GM12878 (cell line): ENCODE measurements around the gene CXXC1. TPM values are rescaled to one million over a fixed set of nuclear protein-coding genes. Genes with fewer than 3 reads are reported as not detected.

Experiments
- ASH2L ChIP-seq: fragments of 300-600, 200-600 bp; sonication (generic); IDR thresholded peaks from 2 replicates; pipeline ENCODE4 v1.6.1; 2017; ENCODE audit warnings: low read depth, mild to moderate bottlenecking, borderline replicate concordance
- BHLHE40 ChIP-seq, 2 experiments: fragments of 450-650 bp in 1 of 2; IDR thresholded peaks; 2 replicates each; pipeline ENCODE4 v1.6.1; 2011 to 2017; ENCODE audit warnings: low read depth in 2 of 2, borderline replicate concordance in 1 of 2, improper control_type of control experiment in 1 of 2, low read length in 1 of 2, mild to moderate bottlenecking in 1 of 2
- EP300 ChIP-seq, 2 experiments: fragments of 150-350 bp in 1 of 2; IDR thresholded peaks; 2 replicates each; pipeline ENCODE4 v1.6.1; 2011 to 2012; ENCODE audit warnings: low read depth in 2 of 2, low read length in 2 of 2, borderline replicate concordance in 1 of 2, improper control_type of control experiment in 1 of 2, inconsistent platforms in 1 of 2; ENCODE audit not compliant: control insufficient read depth in 1 of 2
- FOXK2 ChIP-seq: fragments of 450-650 bp; IDR thresholded peaks from 2 replicates; pipeline ENCODE4 v1.6.1; 2017; ENCODE audit warnings: mild to moderate bottlenecking, moderate library complexity
- HDGF ChIP-seq: fragments of 450-650 bp; IDR thresholded peaks from 2 replicates; pipeline ENCODE4 v1.6.1; 2016; ENCODE audit warnings: antibody characterized with exemption
- LARP7 ChIP-seq: fragments of 450-650 bp; IDR thresholded peaks from 2 replicates; pipeline ENCODE4 v1.6.1; 2017; ENCODE audit warnings: mild to moderate bottlenecking
- NFYB ChIP-seq: IDR thresholded peaks from 2 replicates; pipeline ENCODE4 v1.6.1; 2011; ENCODE audit warnings: low read depth, mild to moderate bottlenecking, low read length, improper control_type of control experiment, moderate library complexity; ENCODE audit not compliant: insufficient read depth
- NR2C1 ChIP-seq: fragments of 450-650 bp; IDR thresholded peaks from 2 replicates; pipeline ENCODE4 v1.6.1; 2017; ENCODE audit warnings: antibody characterized with exemption, mild to moderate bottlenecking, moderate library complexity
- NR2C2 ChIP-seq: IDR thresholded peaks from 2 replicates; pipeline ENCODE4 v1.6.1; 2011; ENCODE audit warnings: borderline replicate concordance, low read depth; ENCODE audit not compliant: control insufficient read depth, insufficient read length
- NR2F1 ChIP-seq: fragments of 450-650 bp; conservative IDR thresholded peaks from 2 replicates; pipeline ENCODE4 v1.6.1; 2017; ENCODE audit warnings: mild to moderate bottlenecking
- PAX5 ChIP-seq: IDR thresholded peaks from 2 replicates; pipeline ENCODE4 v1.6.1; 2011; ENCODE audit warnings: low read depth, low read length, borderline replicate concordance
- PML ChIP-seq: IDR thresholded peaks from 2 replicates; pipeline ENCODE4 v1.6.1; 2012; ENCODE audit warnings: low read length, inconsistent platforms
- POLR2AphosphoS5 ChIP-seq: IDR thresholded peaks from 2 replicates; pipeline ENCODE4 v1.6.1; 2011; ENCODE audit warnings: mild to moderate bottlenecking, low read length, inconsistent platforms
- RB1 ChIP-seq: fragments of 450-650 bp; formaldehyde crosslinking; IDR thresholded peaks from 2 replicates; pipeline ENCODE4 v1.6.1; 2017; ENCODE audit warnings: mild to moderate bottlenecking, borderline replicate concordance
- RFX5 ChIP-seq: IDR thresholded peaks from 2 replicates; pipeline ENCODE4 v1.6.1; 2011; ENCODE audit warnings: low read depth, low read length, improper control_type of control experiment
- SIN3A ChIP-seq: IDR thresholded peaks from 2 replicates; pipeline ENCODE4 v1.6.1; 2012; ENCODE audit warnings: low read depth, low read length, improper control_type of control experiment
- SKIL ChIP-seq: fragments of 450-650 bp; IDR thresholded peaks from 2 replicates; pipeline ENCODE4 v1.6.1; 2017; ENCODE audit warnings: mild to moderate bottlenecking, low read depth, inconsistent platforms; ENCODE audit not compliant: poor library complexity, severe bottlenecking
- SP1 ChIP-seq: IDR thresholded peaks from one replicate; pipeline ENCODE4 v1.6.1; 2011; ENCODE audit warnings: low read depth, low read length
- SPI1 ChIP-seq: IDR thresholded peaks from 2 replicates; pipeline ENCODE4 v1.6.1; 2011; ENCODE audit warnings: low read depth, mild to moderate bottlenecking, low read length, moderate library complexity, borderline replicate concordance; ENCODE audit not compliant: insufficient read depth
- USF2 ChIP-seq: IDR thresholded peaks from 2 replicates; pipeline ENCODE4 v1.6.1; 2011; ENCODE audit warnings: low read depth, low read length, improper control_type of control experiment, borderline replicate concordance
- ZBED1 ChIP-seq: IDR thresholded peaks from 2 replicates; pipeline ENCODE4 v1.6.1; 2016; ENCODE audit warnings: borderline replicate concordance
- polyA plus RNA-seq, 11 experiments: library from polyadenylated mRNA; depleted of rRNA in 4 of 11; unstranded in 6 of 11; stranded (reverse) in 5 of 11; fragments of >200 nt; fragmentation: Nextera tagmentation in 4 of 11; fragmentation: Illumina TruSeq in 1 of 11; extraction: Ambion mirVana in 4 of 11; extraction: Trizol in 1 of 11; gene quantifications; 1 replicate in 1 of 11; 2 replicates in 10 of 11; pipeline versions ENCODE4 v1.2.1 to v1.2.3, GENCODE V29; 2011 to 2016; ENCODE audit warnings: inconsistent platforms in 2 of 11, missing spikeins in 2 of 11, low read depth in 1 of 11
- total RNA-seq, 4 experiments: library from RNA; depleted of rRNA in 3 of 4; stranded (reverse); fragments of >200 nt in 3 of 4; fragmentation: Illumina TruSeq in 1 of 4; extraction: Trizol in 1 of 4; gene quantifications; 2 replicates each; pipeline versions ENCODE4 v1.2.1 to v1.2.3, GENCODE V29; 2013 to 2021
- TF ChIP-seq, protein P1 (sequence below): fragments of 450-650 bp; formaldehyde crosslinking; IDR thresholded peaks from 2 replicates; pipeline ENCODE4 v1.4.0; 2022; ENCODE audit warnings: mild to moderate bottlenecking, moderate library complexity
- TF ChIP-seq, protein P2 (sequence below): IDR thresholded peaks from 2 replicates; pipeline ENCODE4 v1.6.1; 2012; ENCODE audit warnings: low read depth, low read length, improper control_type of control experiment

CXXC1 gene
- total and polyA plus RNA-seq, 10 of the 15 experiments (the other 5 are each of a cell fraction or from before 2014, with no cell fraction given) = 9.2 to 180 (median 93.8) TPM

GRCh38 chr18:50313031-50313607 lies 25.6 kb upstream of the CXXC1 start (continued):
- TF ChIP-seq EP300 (IDR thresholded peaks at IDR 0.05; ENCODE audit: borderline replicate concordance in 1 of 2, control insufficient read depth in 1 of 2, low read depth in 2 of 2, low read length in 2 of 2) = peak in 1 of 2 experiments; percentile 71; a peak in 2 of 4 replicates
- peak in 1 of 2 experiments; percentile 25; a peak in 1 of 4 replicates for TF ChIP-seq BHLHE40 (IDR thresholded peaks at IDR 0.05; ENCODE audit: borderline replicate concordance in 1 of 2, low read depth in 2 of 2, low read length in 1 of 2)
- TF ChIP-seq NR2F1 = 0 out of 2 replicates have a peak, but pooled peaks have one; percentile 36
- no peak for TF ChIP-seq RFX5
- TF ChIP-seq LARP7 = no peak; the same call in 1 of the 2 replicates
- TF ChIP-seq SPI1 = peak; percentile 84; the same call in 1 of the 2 replicates
- TF ChIP-seq, protein P1, sequence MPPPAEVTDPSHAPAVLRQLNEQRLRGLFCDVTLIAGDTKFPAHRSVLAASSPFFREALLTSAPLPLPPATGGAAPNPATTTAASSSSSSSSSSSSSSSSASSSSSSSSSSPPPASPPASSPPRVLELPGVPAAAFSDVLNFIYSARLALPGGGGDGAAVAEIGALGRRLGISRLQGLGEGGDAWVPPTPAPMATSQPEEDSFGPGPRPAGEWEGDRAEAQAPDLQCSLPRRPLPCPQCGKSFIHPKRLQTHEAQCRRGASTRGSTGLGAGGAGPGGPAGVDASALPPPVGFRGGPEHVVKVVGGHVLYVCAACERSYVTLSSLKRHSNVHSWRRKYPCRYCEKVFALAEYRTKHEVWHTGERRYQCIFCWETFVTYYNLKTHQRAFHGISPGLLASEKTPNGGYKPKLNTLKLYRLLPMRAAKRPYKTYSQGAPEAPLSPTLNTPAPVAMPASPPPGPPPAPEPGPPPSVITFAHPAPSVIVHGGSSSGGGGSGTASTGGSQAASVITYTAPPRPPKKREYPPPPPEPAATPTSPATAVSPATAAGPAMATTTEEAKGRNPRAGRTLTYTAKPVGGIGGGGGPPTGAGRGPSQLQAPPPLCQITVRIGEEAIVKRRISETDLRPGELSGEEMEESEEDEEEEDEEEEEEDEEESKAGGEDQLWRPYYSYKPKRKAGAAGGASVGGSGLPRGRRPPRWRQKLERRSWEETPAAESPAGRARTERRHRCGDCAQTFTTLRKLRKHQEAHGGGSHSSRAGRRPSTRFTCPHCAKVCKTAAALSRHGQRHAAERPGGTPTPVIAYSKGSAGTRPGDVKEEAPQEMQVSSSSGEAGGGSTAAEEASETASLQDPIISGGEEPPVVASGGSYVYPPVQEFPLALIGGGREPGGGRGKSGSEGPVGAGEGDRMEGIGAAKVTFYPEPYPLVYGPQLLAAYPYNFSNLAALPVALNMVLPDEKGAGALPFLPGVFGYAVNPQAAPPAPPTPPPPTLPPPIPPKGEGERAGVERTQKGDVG (CRISPR knock-in tag) = peak; percentile 77; the same call in 1 of the 2 replicates
- no peak for TF ChIP-seq ZBED1
- TF ChIP-seq NFYB = no peak
- TF ChIP-seq, protein P2, sequence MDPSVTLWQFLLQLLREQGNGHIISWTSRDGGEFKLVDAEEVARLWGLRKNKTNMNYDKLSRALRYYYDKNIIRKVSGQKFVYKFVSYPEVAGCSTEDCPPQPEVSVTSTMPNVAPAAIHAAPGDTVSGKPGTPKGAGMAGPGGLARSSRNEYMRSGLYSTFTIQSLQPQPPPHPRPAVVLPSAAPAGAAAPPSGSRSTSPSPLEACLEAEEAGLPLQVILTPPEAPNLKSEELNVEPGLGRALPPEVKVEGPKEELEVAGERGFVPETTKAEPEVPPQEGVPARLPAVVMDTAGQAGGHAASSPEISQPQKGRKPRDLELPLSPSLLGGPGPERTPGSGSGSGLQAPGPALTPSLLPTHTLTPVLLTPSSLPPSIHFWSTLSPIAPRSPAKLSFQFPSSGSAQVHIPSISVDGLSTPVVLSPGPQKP = no peak
- TF ChIP-seq PAX5 = no peak
- TF ChIP-seq SIN3A = no peak
- TF ChIP-seq POLR2AphosphoS5 = no peak
- no peak for TF ChIP-seq USF2
- TF ChIP-seq SKIL = peak; percentile 44
- no peak for TF ChIP-seq FOXK2
- TF ChIP-seq NR2C1 = no peak
- no peak for TF ChIP-seq SP1
- no peak for TF ChIP-seq NR2C2
- no peak for TF ChIP-seq RB1
- no peak for TF ChIP-seq PML
- no peak for TF ChIP-seq HDGF
- no peak for TF ChIP-seq ASH2L
